ENCODE data around the gene PTK7.
"Not testable (repeated sequence)": the region's sequence is repeated elsewhere in the genome, so short reads cannot be mapped to it uniquely, and the experiment has no call there.

PTK7 gene

GRCh38 chr6:43138267-43138666 lies 62.2 kb downstream of the PTK7 start:
- no peak for TF ChIP-seq MYC (IDR thresholded peaks at IDR 0.05; ENCODE audit: low read depth, low read length)
- no peak for TF ChIP-seq CTCF (IDR thresholded peaks at IDR 0.05; ENCODE audit: low read depth, low read length)
- no peak for TF ChIP-seq MAX (IDR thresholded peaks at IDR 0.05; ENCODE audit: low read depth, low read length)
- no peak for TF ChIP-seq POLR2A (IDR thresholded peaks at IDR 0.05; ENCODE audit: extremely low read depth, insufficient read length)
- no peak overlapping the region for H3K4me3 ChIP-seq (ENCODE audit: low read depth, low read length)
- DNase-seq (ENCODE audit: low read depth) = no peak

GRCh38 chr6:43139973-43140372 lies 63.9 kb downstream of the PTK7 start:
- not testable (repeated sequence) for H3K4me3 ChIP-seq (ENCODE audit: low read depth, low read length); DNase-seq (ENCODE audit: low read depth)

GRCh38 chr6:43141644-43142043 lies 65.5 kb downstream of the PTK7 start:
- TF ChIP-seq MYC (IDR thresholded peaks at IDR 0.05; ENCODE audit: low read depth, low read length) = no peak
- DNase-seq (ENCODE audit: low read depth) = no peak
- no peak overlapping the region for H3K4me3 ChIP-seq (ENCODE audit: low read depth, low read length)

- TF ChIP-seq POLR2A (IDR thresholded peaks at IDR 0.05; ENCODE audit: extremely low read depth, insufficient read length) (no peak), CTCF (IDR thresholded peaks at IDR 0.05; ENCODE audit: low read depth, low read length) (no peak), MAX (IDR thresholded peaks at IDR 0.05; ENCODE audit: low read depth, low read length) (no peak), MYC (IDR thresholded peaks at IDR 0.05; ENCODE audit: low read depth, low read length) (no peak)
- no peak for DNase-seq (ENCODE audit: low read depth)
- H3K4me3 ChIP-seq (ENCODE audit: low read depth, low read length) = no peak overlapping the region
These were observed 66.0 kb downstream of the PTK7 start for GRCh38 chr6:43142101-43142500.

GRCh38 chr6:43143235-43144128 lies 67.4 kb downstream of the PTK7 start:
- no peak overlapping the region for H3K4me3 ChIP-seq (ENCODE audit: low read depth, low read length)
- no peak for TF ChIP-seq POLR2A (IDR thresholded peaks at IDR 0.05; ENCODE audit: extremely low read depth, insufficient read length)
- no peak for TF ChIP-seq MYC (IDR thresholded peaks at IDR 0.05; ENCODE audit: low read depth, low read length)
- peak; percentile 95 for TF ChIP-seq CTCF (IDR thresholded peaks at IDR 0.05; ENCODE audit: low read depth, low read length)
- 0 out of 2 replicates have a peak, but pooled peaks have one; percentile 14 for TF ChIP-seq MAX (IDR thresholded peaks at IDR 0.05; ENCODE audit: low read depth, low read length)
- DNase-seq (ENCODE audit: low read depth) = peak; percentile 85

GRCh38 chr6:43144879-43145278 lies 68.8 kb downstream of the PTK7 start:
- TF ChIP-seq POLR2A (IDR thresholded peaks at IDR 0.05; ENCODE audit: extremely low read depth, insufficient read length) (no peak), CTCF (IDR thresholded peaks at IDR 0.05; ENCODE audit: low read depth, low read length) (no peak), MYC (IDR thresholded peaks at IDR 0.05; ENCODE audit: low read depth, low read length) (no peak), MAX (IDR thresholded peaks at IDR 0.05; ENCODE audit: low read depth, low read length) (no peak)
- no peak for DNase-seq (ENCODE audit: low read depth)
- no peak overlapping the region for H3K4me3 ChIP-seq (ENCODE audit: low read depth, low read length)

- no peak for TF ChIP-seq CTCF (IDR thresholded peaks at IDR 0.05; ENCODE audit: low read depth, low read length)
- TF ChIP-seq MYC (IDR thresholded peaks at IDR 0.05; ENCODE audit: low read depth, low read length) = no peak
- no peak for TF ChIP-seq POLR2A (IDR thresholded peaks at IDR 0.05; ENCODE audit: extremely low read depth, insufficient read length)
- no peak for TF ChIP-seq MAX (IDR thresholded peaks at IDR 0.05; ENCODE audit: low read depth, low read length)
- no peak for DNase-seq (ENCODE audit: low read depth)
- H3K4me3 ChIP-seq (ENCODE audit: low read depth, low read length) = no peak overlapping the region
These were observed 70.1 kb downstream of the PTK7 start for GRCh38 chr6:43146261-43146660.

All from NB4 (cell line).